DOHH2 (cell line): ENCODE measurements around the gene ADGRB2.

Experiments
- CTCF ChIP-seq: fragments of 200-600 bp; sonication (generic); IDR thresholded peaks from one replicate; pipeline ENCODE4 v1.5.1; 2014; ENCODE audit warnings: antibody characterized with exemption, mild to moderate bottlenecking, low read depth, low read length; ENCODE audit not compliant: poor library complexity, severe bottlenecking
- EZH2phosphoT487 ChIP-seq: fragments of 200-600 bp; sonication (generic); IDR thresholded peaks from 2 replicates; pipeline ENCODE4 v1.6.1; 2017; ENCODE audit warnings: borderline replicate concordance, mild to moderate bottlenecking, antibody characterized with exemption, low read length, moderate library complexity, mixed read lengths

DNA sequence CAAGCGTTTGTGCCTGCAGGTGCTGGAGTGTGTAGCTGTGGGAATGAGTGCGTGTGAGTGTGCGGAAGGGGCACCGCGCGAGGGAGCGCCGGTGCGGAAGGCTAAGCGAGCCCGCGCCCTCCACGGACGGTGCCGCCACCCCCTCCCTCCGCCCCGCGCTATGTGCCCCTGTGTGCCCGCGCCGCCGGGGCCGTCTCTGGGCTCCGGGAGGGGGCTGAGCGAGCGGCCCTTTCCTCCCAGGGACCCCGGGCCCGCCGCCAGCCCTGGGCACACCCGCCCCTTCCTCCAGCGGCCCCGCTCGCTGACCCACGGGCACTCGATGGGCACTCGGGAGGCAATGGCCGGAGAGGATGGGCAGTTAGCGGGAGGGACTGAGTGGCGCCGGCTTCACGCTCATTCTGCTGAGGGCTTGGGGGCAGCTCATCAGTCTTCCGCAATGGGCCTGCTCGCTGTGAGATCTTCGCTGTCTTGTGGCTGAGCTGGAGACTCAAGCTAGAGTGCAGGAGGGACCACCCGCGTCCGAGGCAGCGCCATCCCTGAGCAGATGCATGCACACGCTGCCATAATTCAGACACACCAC lies 8.6 kb upstream of the ADGRB2 start:
- TF ChIP-seq CTCF (no peak), EZH2phosphoT487 (peak; percentile 84; the same call in 1 of the 2 replicates)
